Measurements from ENCODE around the gene SAG. TPM values are rescaled to one million over a fixed set of nuclear protein-coding genes. Genes with fewer than 3 reads are reported as not detected.

The SAG gene
- total and polyA plus RNA-seq, 2 experiments from 2014 or later, result 0.21 TPM; not detected in 1

- DNase-seq (ENCODE audit: low read depth in 1 of 2, low spot score in 1 of 2), result no peak
- Histone ChIP-seq H3K27ac (no peak overlapping the region), H3K4me1 (ENCODE audit: low read depth) (no peaks in the 10 kb centered on the region), H3K9me3 (ENCODE audit: low read depth) (no peaks in the 10 kb centered on the region), H3K36me3 (no peaks in the 10 kb centered on the region), H3K27me3 (no peaks in the 10 kb centered on the region), H3K4me3 (no peak overlapping the region)
- no peak for TF ChIP-seq CTCF (IDR thresholded peaks at IDR 0.05; ENCODE audit: low read depth, low read length)
These were observed 35.6 kb downstream of the SAG start for GRCh38 chr2:233343171-233343705.

GRCh38 chr2:233346376-233346775, 38.8 kb downstream of the SAG start:
- Histone ChIP-seq H3K4me1 (ENCODE audit: low read depth) (no peaks in the 10 kb centered on the region), H3K27ac (no peak overlapping the region)
- TF ChIP-seq CTCF (IDR thresholded peaks at IDR 0.05; ENCODE audit: low read depth, low read length), result no peak

GRCh38 chr2:233346930-233347329, 39.3 kb downstream of the SAG start:
- no peak for TF ChIP-seq CTCF (IDR thresholded peaks at IDR 0.05; ENCODE audit: low read depth, low read length)
- no peaks in the 10 kb centered on the region for H3K36me3 ChIP-seq
- H3K27ac ChIP-seq, result no peak overlapping the region
- H3K4me1 ChIP-seq (ENCODE audit: low read depth), result no peaks in the 10 kb centered on the region
- DNase-seq (ENCODE audit: low read depth in 1 of 2, low spot score in 1 of 2), result no peak
- H3K27me3 ChIP-seq, result no peaks in the 10 kb centered on the region
- no peak overlapping the region for H3K4me3 ChIP-seq
- H3K9me3 ChIP-seq (ENCODE audit: low read depth), result no peaks in the 10 kb centered on the region

More at GRCh38 chr2:233346376-233346775, 38.8 kb downstream of the SAG start:
- Histone ChIP-seq H3K4me3 (no peak overlapping the region), H3K27me3 (no peaks in the 10 kb centered on the region), H3K36me3 (no peaks in the 10 kb centered on the region), H3K9me3 (ENCODE audit: low read depth) (no peaks in the 10 kb centered on the region)
- DNase-seq (ENCODE audit: low read depth in 1 of 2, low spot score in 1 of 2), result no peak

GRCh38 chr2:233349005-233349998, 41.7 kb downstream of the SAG start:
- no peak for TF ChIP-seq CTCF (IDR thresholded peaks at IDR 0.05; ENCODE audit: low read depth, low read length)
- DNase-seq (ENCODE audit: low read depth in 1 of 2, low spot score in 1 of 2), result no peak
- H3K36me3 ChIP-seq, result no peaks in the 10 kb centered on the region
- H3K9me3 ChIP-seq (ENCODE audit: low read depth), result no peaks in the 10 kb centered on the region
- no peak overlapping the region for H3K27ac ChIP-seq
- peaks cover 5% of the 10 kb centered on the region for H3K4me1 ChIP-seq (ENCODE audit: low read depth)
- no peaks in the 10 kb centered on the region for H3K27me3 ChIP-seq
- H3K4me3 ChIP-seq, result no peak overlapping the region

GRCh38 chr2:233350708-233351107, 43.1 kb downstream of the SAG start:
- Histone ChIP-seq H3K36me3 (no peaks in the 10 kb centered on the region), H3K27ac (no peak overlapping the region), H3K27me3 (peaks cover 2% of the 10 kb centered on the region), H3K4me1 (ENCODE audit: low read depth) (peaks cover 9% of the 10 kb centered on the region), H3K4me3 (no peak overlapping the region), H3K9me3 (ENCODE audit: low read depth) (no peaks in the 10 kb centered on the region)
- DNase-seq (ENCODE audit: low read depth in 1 of 2, low spot score in 1 of 2), result peak in 1 of 2 donors; percentile 76
- TF ChIP-seq CTCF (IDR thresholded peaks at IDR 0.05; ENCODE audit: low read depth, low read length), result peak; percentile 7
